Right atrium auricular region (tissue), 2 donors: ENCODE measurements around the gene GPR61. TPM values are rescaled to one million over a fixed set of nuclear protein-coding genes. Genes with fewer than 3 reads are reported as not detected.

ENCODE experiments used
- DNase-seq: peaks from one replicate; pipeline ENCODE4 v3.0.0-alpha.2; 2019; ENCODE audit warnings: low spot score
- H3K27ac ChIP-seq, 2 donors: fragments of 200-600 bp; sonication (generic); 1 replicate in 1 of 2; 2 replicates in 1 of 2; pipeline ENCODE4 v1.5.1; 2016 to 2019
- H3K27me3 ChIP-seq, 2 donors: fragments of 200-600 bp; sonication (generic); one replicate each; pipeline versions ENCODE4 v1.5.1 to v1.6.0; 2017 to 2019
- H3K36me3 ChIP-seq: fragments of 200-600 bp; sonication (generic); one replicate; pipeline ENCODE4 v1.5.1; 2016
- H3K4me1 ChIP-seq, 2 donors: fragments of 200-600 bp; sonication (generic); one replicate each; pipeline versions ENCODE4 v1.5.1 to v1.6.0; 2017 to 2019
- H3K4me3 ChIP-seq, 2 donors: fragments of 200-600 bp; sonication (generic); 1 replicate in 1 of 2; 2 replicates in 1 of 2; pipeline ENCODE4 v1.5.1; 2017 to 2019; ENCODE audit warnings: mild to moderate bottlenecking in 1 of 2, moderate library complexity in 1 of 2
- H3K9me3 ChIP-seq, 2 donors: fragments of 200-600 bp; sonication (generic); one replicate each; pipeline ENCODE4 v1.5.1; 2019
- CTCF ChIP-seq, 2 donors: fragments of 200-600 bp; sonication (generic); IDR thresholded peaks; one replicate each; pipeline ENCODE4 v1.5.1; 2019; ENCODE audit warnings: antibody characterized with exemption in 2 of 2
- total RNA-seq, 2 donors: library from RNA; depleted of rRNA; stranded (reverse); fragments of >200 nt; gene quantifications; one replicate each; pipeline ENCODE4 v1.1.0, GENCODE V29; 2016

The GPR61 gene
- total RNA-seq, 2 donors from 2014 or later: 0.11 to 0.16 TPM

DNA sequence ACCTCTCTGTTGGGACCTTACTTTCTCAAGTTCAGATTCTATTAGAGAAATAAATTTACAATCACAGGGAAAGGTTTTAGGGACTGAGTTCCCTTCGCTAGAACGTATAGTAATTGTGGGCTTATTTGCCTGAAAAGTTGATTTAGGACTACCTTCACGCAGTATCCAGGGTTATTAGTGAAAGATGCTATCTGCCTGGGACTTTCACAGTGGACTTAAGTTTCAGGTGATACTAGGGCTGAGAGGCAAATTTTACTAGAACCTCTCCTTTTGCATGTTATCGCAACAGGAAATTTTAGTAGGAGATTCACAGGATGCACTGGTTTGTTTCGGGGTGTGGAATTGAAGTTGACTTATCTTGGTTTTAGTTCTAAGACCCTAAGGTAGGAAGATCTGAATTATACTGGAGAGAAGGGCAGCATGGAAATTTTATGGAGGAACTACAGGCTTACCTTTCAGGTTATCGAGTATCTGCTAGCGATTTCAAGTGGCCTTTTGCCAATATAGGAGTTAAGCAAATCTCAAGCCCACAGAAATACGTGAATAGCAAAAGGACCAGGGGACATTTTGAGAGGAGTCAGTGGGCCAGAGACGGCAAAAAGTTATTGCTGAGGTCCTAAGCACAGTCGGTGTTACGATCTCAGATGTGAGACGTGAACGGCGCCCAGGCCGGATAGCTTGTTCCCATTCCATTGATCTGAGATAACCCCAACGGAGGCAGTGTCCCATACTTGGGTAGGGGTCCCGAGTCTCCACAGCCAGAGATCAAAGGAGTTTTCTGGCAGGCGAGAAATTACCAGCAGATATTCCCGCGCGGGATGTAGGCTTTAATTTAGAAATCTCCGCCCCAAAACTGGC, 8.0 kb downstream of the GPR61 start:
- Histone ChIP-seq H3K9me3 (no peaks in the 10 kb centered on the region), H3K27me3 (no peaks in the 10 kb centered on the region), H3K27ac (peak overlapping the region; percentile 94 to 96), H3K4me3 (peak overlapping the region; percentile 89 to 97), H3K36me3 (no peaks in the 10 kb centered on the region), H3K4me1 (peaks cover 0 to 39% of the 10 kb centered on the region in 2 donors)
- TF ChIP-seq CTCF (IDR thresholded peaks at IDR 0.05): no peak
- DNase-seq: no peak

DNA sequence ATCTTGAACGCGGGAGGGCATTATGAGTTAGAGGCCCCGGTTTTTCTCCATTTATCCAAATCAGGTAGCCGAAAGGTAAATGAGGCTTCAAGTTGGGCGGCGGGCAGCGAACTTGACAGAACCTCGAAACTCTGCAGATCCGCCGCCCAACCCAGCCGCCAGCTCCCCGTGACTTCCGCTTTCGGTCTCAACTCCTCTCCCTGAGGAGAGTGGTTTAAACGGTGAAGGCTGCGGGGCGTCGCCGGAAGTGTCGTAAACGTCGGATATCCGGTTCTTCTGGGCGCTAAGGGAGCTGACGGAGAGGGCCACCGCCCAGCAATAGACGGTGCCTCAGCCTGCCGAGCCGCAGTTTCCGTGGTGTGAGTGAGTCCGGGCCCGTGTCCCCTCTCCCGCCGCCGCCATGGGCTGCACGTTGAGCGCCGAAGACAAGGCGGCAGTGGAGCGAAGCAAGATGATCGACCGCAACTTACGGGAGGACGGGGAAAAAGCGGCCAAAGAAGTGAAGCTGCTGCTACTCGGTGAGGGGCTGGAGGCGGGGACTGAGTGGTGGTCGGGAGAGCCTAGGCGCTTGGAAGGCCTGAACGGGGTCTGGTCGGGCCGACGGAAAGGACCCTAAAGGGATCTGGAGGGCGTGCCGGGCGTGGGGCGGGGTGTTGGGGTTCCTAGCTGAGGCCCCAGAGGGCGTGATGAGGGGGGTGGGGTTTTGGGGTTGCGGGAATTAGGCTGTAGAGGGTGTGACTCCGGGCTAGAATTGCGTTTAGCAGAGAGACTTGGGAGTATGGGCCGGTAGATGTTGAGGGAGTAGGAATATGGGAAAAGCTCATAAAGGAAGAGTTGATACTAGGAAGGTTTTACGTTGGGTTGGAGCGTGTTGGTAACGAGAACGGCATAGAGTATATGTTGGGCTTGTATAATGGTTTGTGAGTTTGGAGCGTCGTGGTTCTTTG, 8.9 kb downstream of the GPR61 start, which contains the start of gene GNAI3:
Gene GNAI3 (plus strand): TSS at position 295 of the 947 bp plus-strand sequence. CDS start 106 bp downstream, at position 401.
- H3K9me3 ChIP-seq: no peaks in the 10 kb centered on the region
- H3K36me3 ChIP-seq: no peaks in the 10 kb centered on the region
- H3K4me1 ChIP-seq: peaks cover 0 to 39% of the 10 kb centered on the region in 2 donors
- H3K4me3 ChIP-seq: peak within 1 kb of the TSS; percentile 89 to 97
- H3K27ac ChIP-seq: peak within 1 kb of the TSS; percentile 94 to 96
- no peak for TF ChIP-seq CTCF (IDR thresholded peaks at IDR 0.05)
- DNase-seq: peak; percentile 98
- H3K27me3 ChIP-seq: no peaks in the 10 kb centered on the region

- Histone ChIP-seq H3K4me3 (no peak overlapping the region), H3K9me3 (no peaks in the 10 kb centered on the region), H3K27me3 (no peaks in the 10 kb centered on the region), H3K27ac (no peak overlapping the region), H3K4me1 (peaks cover 0 to 22% of the 10 kb centered on the region in 2 donors), H3K36me3 (no peaks in the 10 kb centered on the region)
- DNase-seq: no peak
- TF ChIP-seq CTCF (IDR thresholded peaks at IDR 0.05): no peak
These were observed 16.9 kb downstream of the GPR61 start for GRCh38 chr1:109556563-109556962.

DNA sequence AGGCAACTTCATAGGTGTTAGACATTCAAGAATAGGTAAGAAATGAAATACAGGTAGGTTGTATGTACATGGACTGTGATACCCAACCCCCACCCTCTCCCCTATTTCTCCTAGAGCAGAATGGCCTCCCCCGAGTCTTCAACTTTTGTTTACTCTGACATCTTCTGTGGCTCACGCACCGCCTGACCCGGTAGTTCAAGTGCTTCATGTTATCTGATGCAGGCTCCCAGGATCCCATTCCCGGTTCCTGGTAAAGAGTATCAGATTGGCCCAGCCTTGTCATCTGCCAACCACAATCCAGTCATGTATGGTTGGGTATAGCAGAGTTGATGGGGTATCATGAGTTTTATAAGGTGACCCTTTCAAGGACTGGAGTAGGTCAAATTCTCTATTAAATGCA, 17.8 kb downstream of the GPR61 start:
- DNase-seq: no peak
- H3K36me3 ChIP-seq: no peaks in the 10 kb centered on the region
- H3K27me3 ChIP-seq: no peaks in the 10 kb centered on the region
- H3K9me3 ChIP-seq: no peaks in the 10 kb centered on the region
- no peak overlapping the region for H3K27ac ChIP-seq
- TF ChIP-seq CTCF (IDR thresholded peaks at IDR 0.05): no peak
- peaks cover 0 to 26% of the 10 kb centered on the region in 2 donors for H3K4me1 ChIP-seq
- no peak overlapping the region for H3K4me3 ChIP-seq

DNA sequence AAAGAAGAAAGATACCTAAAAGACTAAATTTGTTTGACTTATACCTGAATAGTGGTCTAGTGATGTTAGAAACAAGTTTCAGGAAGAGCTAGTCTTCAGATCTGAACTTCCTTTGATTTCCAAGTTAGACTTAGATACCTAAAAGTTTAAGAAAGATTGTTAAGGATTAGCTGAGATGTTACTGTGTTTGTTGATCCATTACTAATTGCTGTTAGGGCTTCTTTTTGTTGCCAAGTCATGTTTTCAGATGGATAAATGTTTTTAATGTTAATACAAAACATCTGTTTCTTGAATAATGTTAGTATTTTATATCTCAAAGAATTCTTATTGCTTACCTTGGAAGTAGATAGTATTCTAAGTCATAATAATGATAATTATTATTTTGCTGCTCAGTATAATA, 20.3 kb downstream of the GPR61 start:
- Histone ChIP-seq H3K9me3 (no peaks in the 10 kb centered on the region), H3K4me3 (no peak overlapping the region), H3K36me3 (no peaks in the 10 kb centered on the region), H3K27ac (no peak overlapping the region), H3K27me3 (no peaks in the 10 kb centered on the region), H3K4me1 (peaks cover 0 to 46% of the 10 kb centered on the region in 2 donors)
- DNase-seq: no peak
- no peak for TF ChIP-seq CTCF (IDR thresholded peaks at IDR 0.05)
